ENCODE results near the gene PLAGL2.
A peak's percentile ranks its signal among the peaks of the same experiment; 100 is the strongest.
"Not testable (repeated sequence)": the region's sequence is repeated elsewhere in the genome, so short reads cannot be mapped to it uniquely, and the experiment has no call there.

Gene PLAGL2

DNA sequence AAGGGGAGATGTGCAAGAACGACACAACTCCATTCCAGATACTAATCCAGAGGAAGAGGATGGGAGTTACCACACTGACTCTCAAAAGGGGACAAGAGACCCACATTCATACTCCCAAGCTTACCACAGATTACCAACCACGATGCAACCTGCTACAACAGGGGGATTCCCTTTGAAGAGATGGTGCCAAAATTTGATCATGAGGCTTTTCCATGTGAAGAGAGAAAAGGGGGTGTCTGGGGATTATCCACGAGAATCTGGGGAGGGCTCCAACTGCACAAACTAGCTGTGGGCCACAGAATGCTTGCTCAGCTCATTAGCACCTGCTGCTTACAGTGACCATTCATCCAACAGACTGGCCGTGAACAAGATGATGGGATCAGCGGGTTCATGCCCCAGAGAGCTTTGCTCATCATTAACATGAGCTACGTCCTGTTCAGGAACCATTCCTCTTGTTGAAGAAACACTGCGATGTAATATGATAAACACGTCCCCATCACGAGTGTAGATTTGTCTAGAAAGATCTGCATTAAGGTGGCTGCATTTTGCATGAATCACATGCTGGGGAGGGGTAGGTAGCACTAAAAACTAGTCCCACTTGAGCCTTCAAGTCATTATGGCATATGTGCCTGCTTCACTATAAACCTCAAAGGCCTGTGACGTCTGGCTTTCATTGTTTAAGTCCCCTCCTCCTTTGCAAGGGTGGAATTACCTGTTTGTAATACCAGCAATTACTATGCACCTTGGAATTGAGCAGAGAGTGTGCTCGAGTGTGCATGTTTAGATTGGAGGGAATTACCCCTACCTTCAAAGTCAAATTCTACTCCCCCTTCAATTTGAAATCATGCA, 4.0 kb downstream of the PLAGL2 start:
- no peak for DNase-seq (ENCODE audit: low spot score)

DNA sequence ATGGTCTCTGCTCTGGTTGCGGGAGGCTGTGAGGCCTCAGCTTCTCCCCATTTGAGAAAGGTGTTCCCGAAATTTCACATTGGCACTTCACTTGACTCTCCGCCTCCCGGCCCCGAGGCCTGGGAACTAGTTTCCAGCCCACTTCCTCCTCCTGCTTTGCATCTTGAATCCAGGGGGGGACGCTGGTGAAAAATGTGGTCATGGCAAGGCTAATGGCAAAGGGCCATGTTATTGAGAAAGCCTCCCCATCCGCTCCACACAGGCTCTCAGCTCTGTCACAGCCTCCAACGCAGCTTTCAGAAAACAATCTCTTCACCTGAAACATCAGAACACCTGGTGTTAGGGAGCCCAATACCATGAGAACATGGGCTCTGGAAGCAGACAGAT, 5.6 kb downstream of the PLAGL2 start:
- no peak for DNase-seq (ENCODE audit: low spot score)

DNA sequence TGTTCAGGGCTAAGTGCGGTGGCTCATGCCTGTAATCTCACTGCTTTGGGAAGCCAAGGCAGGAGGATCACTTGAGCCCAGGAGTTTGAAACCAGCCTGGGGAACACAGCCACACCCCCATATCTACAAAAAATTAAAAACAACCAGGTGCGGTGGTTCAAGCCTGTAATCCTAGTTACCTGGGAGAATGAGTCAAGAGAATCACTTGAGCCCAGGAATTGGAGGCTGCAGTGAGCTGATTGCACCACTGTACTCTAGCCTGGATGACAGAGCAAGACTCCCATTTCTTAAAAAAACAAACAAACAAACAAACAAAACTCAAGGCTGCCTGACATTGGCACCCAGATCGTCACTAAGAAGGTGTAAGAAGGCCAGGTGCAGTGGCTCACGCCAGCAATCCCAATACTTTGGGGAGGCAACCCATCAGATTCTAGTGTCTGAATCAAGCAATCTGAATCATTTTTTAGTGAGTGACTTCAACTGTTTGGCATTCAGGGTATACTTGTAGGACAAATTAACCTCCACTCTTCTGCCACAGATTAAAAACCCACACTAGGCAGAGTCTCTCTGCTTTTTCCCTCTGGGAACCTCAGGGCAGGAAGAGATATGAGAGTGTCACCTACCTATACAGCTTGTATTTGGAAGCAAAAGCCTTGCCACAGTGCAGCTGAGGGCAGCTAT, 6.1 kb downstream of the PLAGL2 start:
- no peak for DNase-seq (ENCODE audit: low spot score)

DNA sequence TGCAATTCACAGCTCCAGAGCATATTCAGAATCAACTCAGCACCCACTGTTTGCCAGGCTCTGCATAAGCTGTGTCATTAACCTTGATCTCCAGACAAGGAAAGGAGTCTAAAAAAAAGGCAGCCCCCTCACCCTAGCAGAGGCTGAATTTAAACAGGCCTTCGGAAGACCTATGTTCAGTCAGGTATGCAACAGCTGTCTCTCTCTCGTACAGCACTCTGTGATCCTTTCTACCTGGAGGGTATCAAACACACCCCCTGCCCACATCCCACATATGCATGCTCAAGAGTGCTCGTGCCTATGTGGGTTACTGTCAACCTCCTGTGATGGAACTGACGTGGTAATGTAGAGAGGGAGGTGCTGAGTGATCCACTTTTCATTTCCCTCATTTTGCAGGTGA, 8.5 kb downstream of the PLAGL2 start:
- DNase-seq (ENCODE audit: low spot score), result no peak

DNA sequence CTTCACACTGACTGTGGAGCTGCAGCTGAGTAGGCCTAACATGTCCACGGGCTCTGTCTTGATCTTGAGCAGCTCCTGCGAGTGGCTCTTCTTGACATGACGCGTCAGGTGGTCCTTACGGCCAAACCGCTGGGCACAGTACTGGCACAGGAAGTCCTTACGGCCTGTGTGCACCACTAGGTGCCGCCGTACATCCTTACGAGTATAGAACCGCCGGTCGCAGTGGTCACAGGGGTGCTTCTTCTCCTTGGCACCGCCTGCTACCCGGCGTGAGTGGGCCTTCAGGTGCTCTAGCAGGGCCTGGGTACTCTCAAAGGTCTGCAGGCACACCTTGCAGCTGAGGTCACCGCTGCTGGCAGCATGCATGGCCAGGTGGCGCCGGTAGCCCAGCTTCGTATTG, 10.4 kb downstream of the PLAGL2 start:
- DNase-seq (ENCODE audit: low spot score), result not testable (repeated sequence)

DNA sequence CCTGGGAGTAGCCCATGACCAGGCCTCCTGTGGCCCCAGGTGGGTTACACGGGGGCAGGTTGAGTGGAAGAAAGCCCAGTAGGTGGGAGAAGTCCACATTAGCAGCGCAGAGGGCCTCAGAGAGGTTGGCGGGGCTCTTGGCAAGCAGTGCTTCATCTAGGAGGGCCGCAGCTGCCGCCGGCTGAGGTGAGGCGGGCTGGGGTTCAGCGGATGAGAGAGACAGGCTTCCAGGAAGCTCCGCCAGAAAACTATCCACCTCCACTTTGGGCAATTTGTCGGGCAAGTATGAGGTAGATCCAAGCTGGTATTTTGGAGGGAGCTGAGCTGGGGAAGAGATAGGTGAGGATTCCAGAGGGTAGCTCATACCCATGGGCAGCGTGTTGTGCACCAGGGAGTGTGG, 10.9 kb downstream of the PLAGL2 start:
- not testable (repeated sequence) for DNase-seq (ENCODE audit: low spot score)

DNA sequence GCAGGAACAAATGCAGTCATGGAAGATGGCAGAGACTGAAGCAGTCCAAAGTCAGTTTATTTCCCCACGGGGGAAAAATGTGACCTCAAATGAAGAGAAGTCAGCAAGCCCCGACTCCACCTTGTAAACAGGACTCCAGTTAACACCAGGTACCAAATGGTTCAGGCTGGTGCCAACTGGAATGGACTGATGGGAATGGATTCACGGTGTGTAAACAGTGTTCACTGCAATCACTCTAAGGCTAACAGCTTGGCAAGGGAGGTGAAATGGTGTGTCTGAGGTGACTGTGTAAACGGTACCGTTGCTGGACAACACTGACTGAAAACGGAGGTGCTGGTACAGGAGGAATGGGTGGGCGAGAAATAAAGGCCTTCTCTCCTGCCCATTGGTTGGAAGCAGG, 12.0 kb downstream of the PLAGL2 start:
- DNase-seq (ENCODE audit: low spot score), result no peak

DNA sequence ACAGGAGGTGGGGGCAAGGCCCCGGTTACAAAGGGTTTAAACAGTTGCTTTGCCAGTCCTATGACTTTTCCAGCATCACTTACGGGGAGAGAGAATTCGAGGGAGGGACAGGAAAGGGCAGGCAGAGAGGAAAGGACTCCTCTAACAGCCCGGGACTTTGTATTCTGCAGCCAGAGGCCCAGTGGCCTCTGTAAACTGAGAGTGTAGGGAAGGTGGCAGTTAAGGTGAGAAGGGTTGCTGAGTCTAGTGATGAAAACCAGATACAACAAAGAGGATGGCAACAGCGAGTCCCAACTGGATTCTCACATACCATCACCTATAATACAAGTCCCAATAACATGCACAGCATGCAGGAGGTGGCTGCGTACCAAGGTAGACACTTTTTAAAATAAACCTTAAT, 13.5 kb downstream of the PLAGL2 start:
- DNase-seq (ENCODE audit: low spot score), result no peak

DNA sequence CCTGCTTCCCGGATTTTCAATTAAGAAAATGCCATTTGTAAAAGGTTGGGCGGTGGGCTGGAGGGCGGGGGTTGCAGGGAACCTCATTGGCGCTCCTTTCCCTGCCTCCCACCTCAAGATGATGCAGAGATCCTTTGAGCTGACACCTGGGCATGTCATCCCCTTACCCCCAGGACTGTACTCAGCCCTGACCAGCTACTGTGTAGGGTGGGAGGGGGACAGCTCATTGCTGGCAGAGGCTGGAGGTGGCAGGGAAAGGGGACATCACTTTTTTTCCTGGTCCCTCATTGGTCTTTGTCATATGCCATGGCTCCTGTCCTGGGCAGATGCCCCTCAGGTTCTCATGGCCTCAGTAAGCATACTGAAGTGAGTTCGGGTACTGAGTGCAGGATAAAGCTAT, 14.2 kb downstream of the PLAGL2 start:
- DNase-seq (ENCODE audit: low spot score), result not testable (repeated sequence)

DNA sequence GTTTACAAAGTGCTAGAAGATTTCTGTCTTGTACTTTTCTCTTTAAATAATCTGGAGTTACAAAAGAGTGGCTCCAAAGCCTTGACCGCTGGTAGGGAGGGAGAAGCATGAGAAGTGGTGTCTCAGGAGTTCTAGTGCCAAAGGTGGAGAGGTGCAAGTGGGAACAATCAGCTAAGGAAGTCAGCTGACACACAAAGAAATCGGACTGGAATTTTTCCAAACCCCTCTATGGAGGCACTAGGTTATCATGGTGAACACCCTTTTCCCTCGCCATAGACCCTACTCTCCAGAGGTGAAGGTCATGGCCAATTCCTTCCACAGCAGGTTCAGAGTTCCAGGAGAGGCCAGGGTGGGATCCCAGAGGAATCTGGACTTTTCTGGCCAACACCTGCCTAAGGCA, 14.8 kb downstream of the PLAGL2 start:
- no peak for DNase-seq (ENCODE audit: low spot score)

DNA sequence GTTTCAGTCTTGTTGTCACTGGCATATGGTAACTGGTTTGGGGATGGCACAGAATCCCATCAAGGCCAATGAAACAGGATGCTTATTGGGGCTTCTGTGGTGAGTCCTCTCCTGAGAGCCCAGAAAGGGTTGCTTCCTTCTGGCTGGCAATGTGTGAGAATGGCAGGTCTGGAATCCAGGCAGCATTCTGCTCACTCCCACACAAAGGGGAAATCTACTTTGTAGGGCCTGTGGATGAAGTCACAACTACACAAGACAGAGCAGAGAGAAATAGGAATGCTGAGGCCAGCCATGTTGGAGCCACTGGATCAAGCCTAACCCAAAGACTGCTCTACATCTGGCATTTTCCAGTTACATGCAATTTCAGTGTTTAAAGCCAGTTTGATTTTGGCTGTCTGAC, 15.7 kb downstream of the PLAGL2 start:
- DNase-seq (ENCODE audit: low spot score), result no peak

DNA sequence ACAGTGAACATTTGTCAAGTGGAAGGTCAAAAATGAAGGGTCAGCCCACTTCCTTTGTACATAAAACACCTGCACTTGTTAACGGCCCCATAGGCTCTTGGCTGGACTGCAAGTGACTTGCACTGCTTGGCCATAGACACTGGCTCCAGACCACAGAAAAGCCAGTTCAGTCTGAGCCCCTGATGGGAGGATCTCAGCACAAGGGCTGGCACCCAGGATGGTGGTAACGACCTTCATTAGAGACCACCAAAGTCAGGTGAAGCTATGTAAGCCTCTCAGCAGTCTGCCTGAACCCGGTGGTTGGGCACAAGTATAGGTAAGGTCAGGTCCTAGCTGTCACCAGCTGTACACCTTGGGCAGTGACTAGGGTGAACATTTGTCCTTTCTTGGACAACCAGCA, 16.1 kb downstream of the PLAGL2 start:
- no peak for DNase-seq (ENCODE audit: low spot score)

DNA sequence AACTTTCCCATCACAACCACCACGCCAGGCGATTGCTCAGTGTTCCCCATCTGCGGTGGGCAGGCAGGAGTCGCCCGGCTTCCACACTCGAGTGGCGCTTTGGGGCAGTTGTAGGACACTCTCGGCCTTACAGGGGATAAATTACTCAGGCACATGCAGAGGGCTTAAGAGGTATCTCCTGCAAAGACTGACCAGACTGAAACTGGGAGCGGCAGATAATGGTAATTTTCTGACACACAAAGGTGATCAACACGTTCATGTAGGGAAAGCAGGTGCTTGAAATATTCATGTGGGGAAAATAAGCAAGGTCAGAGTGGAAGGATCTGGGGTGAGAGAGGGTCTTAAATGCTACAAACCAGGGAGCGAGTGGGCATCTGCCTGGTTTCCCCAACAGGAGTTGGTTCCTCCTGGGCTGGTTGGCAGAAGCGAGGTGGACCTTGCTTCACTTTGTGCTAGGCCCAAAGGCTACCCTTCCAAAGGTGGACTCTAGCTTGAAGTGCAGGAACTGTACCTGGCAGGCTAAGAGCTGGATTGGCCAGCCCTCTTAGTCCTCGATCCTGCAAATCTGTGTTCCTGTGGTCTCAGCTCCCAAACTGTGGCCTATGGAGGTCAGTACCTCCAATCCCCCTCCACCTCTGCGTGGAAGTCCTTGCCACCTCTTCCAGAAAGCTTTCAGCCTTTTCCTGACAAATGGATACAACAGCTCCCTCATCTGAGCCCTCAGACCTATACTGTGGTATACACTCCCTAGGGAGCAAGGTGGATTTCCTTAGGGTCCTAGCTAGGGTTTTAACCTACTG, 16.7 kb downstream of the PLAGL2 start:
- DNase-seq (ENCODE audit: low spot score), result no peak

DNA sequence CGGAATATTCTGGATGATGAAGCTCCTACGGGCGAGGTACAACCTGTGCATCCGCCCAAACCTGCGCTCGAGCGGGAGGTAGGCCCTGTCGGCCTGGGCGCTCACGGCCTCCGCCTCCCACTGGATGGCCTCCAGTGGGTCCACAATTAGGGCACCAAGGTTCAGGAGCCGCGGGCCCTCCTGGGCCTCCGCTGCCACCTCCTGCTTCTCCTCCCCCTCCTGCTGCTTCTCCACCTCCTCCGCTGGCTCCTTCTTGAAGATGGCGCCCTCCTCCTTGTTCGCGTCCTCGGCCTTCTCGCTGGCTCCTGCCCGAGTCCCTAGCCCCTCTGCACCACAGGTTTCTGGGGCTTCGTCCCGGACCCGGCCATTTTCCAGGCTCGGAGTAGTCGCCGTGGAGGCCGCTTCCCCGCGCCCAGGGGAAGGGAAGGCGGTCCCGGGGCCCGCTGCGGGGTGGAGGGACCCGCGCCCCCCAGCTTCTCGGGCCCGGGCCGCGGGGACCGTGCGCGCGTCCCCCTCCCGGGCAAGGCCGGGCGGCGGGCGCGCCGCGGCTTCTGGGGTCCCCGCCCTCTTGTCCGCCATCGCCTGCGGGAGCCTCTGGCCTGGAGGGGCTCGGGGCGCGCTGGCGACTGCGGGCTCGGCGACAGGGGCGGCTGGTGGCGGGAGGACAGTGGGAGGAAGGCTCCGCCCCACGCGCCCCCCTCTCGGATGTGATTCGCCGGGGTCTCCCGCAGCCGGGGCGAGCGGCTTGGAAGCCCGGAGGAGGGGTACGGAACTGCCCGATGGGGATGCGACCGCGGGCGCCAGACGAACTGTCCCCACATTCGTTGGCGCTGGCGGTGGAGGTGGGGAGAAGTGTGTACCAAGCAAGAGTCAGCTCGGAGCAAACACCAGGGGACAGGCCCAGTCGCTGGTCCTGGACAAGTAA, 17.6 kb downstream of the PLAGL2 start:
- DNase-seq (ENCODE audit: low spot score), result peak; percentile 37

DNA sequence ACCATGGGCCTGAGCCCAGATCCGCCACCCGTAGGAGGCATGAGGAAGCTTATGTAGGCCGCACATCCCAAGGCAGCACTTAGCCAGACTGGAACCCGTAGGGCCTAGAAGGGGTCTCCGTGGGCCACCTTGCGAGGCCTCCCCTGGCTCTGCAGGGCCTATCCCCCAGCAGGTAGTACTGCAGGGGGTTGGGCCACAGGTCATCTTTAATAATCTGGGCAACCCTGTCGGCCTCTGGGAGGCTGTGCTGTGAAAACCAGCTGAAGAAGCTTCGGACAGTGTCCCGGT, 18.5 kb downstream of the PLAGL2 start:
- DNase-seq (ENCODE audit: low spot score), result no peak

DNA sequence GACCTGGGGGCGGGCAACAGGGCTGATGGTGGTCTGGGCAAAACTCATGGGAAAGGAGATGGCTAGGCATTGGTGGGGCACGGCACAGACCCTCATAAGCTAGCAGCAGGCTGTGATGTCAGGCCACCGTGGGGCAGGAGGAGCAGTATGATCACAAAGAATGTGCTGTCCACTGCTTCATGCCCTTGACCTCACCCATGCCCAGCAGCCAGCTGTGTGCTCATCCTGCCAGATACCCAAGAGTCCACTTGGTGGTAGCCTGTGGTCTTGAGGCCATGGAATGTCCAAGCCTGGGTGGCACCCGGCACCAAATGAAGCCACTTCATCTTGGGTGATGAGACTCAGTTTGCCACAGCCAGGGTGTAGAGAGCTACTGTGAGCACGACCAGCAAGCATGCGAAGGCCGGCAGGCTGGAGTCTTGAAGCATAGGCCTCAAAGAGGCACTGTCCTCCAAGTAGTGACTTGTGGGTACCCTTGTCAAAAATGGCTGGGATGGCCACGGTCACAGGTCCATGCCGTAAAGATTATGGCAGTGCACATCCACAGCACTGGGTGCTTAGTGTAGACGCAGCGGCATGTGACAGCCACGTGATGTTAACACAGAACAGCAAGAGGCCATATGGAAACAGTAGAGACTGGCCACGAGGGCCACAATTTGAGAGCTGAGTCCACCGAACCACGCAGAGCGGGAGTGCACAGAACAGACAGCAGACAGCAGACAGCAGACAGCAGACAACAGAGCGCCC, 19.0 kb downstream of the PLAGL2 start:
- no peak for DNase-seq (ENCODE audit: low spot score)

DNA sequence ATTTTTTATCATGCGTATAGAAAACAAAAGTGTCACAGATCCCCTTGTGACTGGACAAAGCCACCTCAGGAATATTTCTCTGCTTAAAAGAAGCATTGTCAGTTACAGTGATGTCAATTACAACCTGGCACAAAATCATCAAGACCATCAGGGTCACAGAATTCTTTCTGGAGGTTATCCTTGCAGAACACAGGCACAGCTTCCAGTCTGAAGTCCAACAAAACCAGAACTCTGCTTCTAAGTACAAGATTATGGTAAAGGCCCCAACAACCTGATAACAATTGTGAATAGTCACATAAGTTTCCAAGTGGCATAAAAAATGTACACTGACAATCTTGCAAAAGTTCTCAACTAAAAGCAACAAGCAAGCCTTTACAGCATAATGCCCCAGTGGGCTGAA, 21.0 kb downstream of the PLAGL2 start:
- no peak for DNase-seq (ENCODE audit: low spot score)

DNA sequence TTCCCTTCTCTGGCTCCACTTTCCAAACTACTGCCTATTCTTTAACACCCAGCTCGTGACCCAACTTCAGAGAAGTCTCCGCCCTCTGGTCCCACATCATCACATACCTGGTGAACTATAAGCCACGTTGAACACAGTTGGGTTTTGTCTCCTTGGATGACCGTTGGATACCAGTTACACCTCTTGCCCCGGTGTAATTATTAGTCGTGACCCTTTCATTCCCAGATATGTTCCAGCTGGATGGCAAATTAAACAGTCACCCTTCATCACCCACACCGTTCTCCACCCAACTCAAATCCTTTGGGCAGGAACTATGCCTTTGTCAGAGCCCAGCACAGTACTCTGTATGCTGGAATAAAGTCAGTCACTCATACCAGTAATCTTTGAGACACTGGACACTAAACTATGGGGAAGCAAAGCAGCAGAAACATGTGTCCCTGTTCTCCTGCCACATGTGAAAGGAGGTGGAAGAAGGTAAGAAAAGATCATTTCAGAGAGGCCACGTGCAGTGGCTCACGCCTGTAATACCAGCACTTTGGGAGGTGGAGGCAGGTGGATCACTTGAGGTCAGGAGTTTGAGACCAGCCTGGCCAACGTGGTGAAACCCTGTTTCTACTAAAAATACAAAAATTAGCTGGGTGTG, 22.5 kb downstream of the PLAGL2 start:
- no peak for DNase-seq (ENCODE audit: low spot score)

DNA sequence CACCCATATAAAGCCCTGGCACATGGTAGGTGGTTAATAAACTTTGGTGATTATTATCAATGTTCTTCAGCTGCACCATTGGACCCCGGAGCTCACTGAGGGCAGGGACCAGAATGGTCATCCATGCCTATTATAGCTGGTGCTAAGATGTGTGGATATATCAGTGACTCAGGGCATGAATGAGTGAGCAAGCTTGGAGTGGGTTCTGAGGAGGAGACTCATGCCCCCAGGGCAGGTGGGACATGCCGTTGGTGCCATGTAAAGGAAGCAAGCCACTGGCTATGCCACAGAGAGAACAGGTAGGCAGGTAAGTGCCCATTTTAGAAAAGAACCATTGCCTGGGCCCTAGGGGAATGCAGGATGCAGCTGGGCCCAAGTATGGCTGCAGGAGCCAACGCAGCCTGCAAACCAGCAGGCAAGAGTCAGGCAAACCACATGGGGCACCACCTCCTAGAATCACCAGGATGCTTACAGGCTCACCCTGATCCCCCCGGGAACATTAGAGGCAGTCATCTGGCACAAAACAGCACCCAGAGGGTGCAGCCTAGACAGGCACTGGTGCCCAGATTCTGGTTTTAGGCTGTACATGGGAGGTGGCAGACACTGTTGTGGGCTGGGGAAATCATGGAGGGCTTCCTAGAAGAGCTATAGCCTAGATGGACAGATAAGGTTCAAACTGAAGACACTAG, 23.5 kb downstream of the PLAGL2 start:
- no peak for DNase-seq (ENCODE audit: low spot score)

DNA sequence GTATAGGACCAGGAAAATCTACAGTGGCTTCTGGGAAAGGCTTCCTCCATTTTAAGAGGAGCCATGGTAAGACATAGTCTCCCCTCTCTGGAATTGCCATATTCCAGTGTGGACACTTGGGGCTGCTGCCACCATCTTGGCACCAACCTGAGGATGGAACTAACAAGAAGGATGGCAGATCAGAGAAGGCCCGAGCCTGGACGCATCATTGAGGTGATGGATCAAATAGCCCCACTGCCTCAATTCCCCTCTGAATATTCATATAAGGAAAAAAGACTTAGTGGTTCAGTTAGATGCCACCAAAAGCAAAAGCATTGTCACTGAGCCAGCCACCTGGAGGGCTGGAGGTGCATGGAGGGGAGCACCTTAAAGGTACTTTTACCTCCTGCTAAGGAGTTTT, 25.9 kb downstream of the PLAGL2 start:
- DNase-seq (ENCODE audit: low spot score), result no peak
